A172 (cell line): ENCODE measurements around the gene NECAB3. TPM values are rescaled to one million over a fixed set of nuclear protein-coding genes. Genes with fewer than 3 reads are reported as not detected.
"Not testable (repeated sequence)": the region's sequence is repeated elsewhere in the genome, so short reads cannot be mapped to it uniquely, and the experiment has no call there.

Experiments
- DNase-seq: peaks from one replicate; pipeline ENCODE4 v3.0.0-alpha.2; 2015; ENCODE audit warnings: low spot score
- total RNA-seq: library from RNA; depleted of rRNA; stranded (reverse); fragments of >200 nt; shearing (Covaris generic); gene quantifications from 2 replicates; pipeline ENCODE4 v1.2.3, GENCODE V29; 2014

Gene NECAB3
- total RNA-seq, 1 experiment from 2014 or later = 65.7 TPM

GRCh38 chr20:33650753-33651561, 23.3 kb downstream of the NECAB3 start:
- DNase-seq = no peak

- DNase-seq = no peak
Measured at GRCh38 chr20:33650111-33650752, 24.0 kb downstream of the NECAB3 start.

- no peak for DNase-seq
Measured at GRCh38 chr20:33649201-33649681, 25.0 kb downstream of the NECAB3 start.

GRCh38 chr20:33648396-33649004, 25.7 kb downstream of the NECAB3 start:
- DNase-seq = no peak

GRCh38 chr20:33647603-33648395, 26.4 kb downstream of the NECAB3 start:
- DNase-seq = peak; percentile 38

GRCh38 chr20:33646959-33647602, 27.1 kb downstream of the NECAB3 start:
- not testable (repeated sequence) for DNase-seq

- no peak for DNase-seq
Measured at GRCh38 chr20:33646191-33646590, 28.0 kb downstream of the NECAB3 start.

- DNase-seq = no peak
Measured at GRCh38 chr20:33645396-33645795, 28.8 kb downstream of the NECAB3 start.

GRCh38 chr20:33645072-33645358, 29.2 kb downstream of the NECAB3 start:
- DNase-seq = no peak

- no peak for DNase-seq
Measured at GRCh38 chr20:33644313-33645071, 29.7 kb downstream of the NECAB3 start.

GRCh38 chr20:33640287-33640686, 33.9 kb downstream of the NECAB3 start:
- no peak for DNase-seq

- DNase-seq = no peak
Measured at GRCh38 chr20:33636776-33637175, 37.5 kb downstream of the NECAB3 start.

- DNase-seq = no peak
Measured at GRCh38 chr20:33635341-33635740, 38.9 kb downstream of the NECAB3 start.

GRCh38 chr20:33631910-33632309, 42.3 kb downstream of the NECAB3 start:
- DNase-seq = not testable (repeated sequence)

- DNase-seq = no peak
Measured at GRCh38 chr20:33630507-33630906, 43.7 kb downstream of the NECAB3 start.

GRCh38 chr20:33629979-33630378, 44.2 kb downstream of the NECAB3 start:
- no peak for DNase-seq

- DNase-seq = no peak
Measured at GRCh38 chr20:33629533-33629932, 44.7 kb downstream of the NECAB3 start.

- no peak for DNase-seq
Measured at GRCh38 chr20:33627577-33628216, 46.5 kb downstream of the NECAB3 start.

- DNase-seq = no peak
Measured at GRCh38 chr20:33626190-33626589, 48.0 kb downstream of the NECAB3 start.

GRCh38 chr20:33624399-33624798, 49.8 kb downstream of the NECAB3 start:
- no peak for DNase-seq
